ENCODE data around the gene NCF2.

NCF2 gene

DNA sequence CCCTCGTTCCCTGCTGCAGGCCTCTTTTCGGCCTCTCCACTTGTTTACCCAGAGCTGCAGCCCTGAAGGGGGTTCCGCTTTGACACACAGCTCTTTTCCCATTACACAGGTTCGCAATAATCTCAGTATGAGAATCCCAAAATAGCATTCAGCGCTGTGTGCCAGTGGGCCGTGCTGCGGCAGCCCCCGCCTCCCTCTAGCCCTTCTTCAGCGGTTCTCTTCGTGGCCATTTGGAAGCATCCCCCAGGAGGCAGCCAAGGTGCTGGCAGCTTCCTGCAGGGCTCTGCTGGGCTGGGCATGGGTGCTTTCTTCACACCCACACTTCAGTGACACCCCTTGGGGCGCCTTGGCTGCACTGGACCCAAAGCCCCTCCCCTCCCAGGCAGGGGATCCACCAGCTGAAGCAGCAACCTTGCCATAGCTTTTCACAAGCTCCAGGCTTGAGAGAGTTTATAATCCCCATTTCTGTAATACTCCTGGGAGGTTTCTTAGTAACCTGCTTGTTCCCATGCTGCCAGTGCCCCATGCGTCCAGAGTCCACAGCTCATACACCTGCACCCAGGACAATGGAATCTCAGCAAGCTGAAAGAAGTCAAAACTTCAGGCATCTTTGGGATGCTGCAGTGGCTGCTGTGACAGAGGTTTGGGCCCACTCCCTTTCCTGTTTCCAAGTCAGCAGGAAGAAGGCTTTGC lies 8.1 kb downstream of the NCF2 start:
- DNase-seq, result no peak

DNA sequence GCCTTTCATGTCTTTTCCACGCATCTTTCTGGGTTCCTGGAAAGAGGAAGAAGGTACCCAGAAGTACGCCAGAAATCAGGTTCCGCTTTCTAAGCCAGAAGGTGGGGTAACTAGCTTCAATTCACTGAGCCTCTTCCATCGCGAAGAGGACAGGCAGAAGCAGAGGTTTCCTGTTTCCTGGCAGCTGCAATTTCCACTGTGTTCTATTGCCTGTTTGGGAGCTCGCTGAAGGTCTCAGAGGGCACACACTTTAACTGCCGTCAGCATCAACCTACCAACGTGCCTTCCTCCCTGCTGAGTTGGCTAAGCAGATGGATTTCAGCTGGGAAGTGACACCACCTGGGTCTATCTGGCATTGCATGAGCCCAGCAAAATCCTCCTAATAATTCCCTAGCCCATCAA lies 10.0 kb downstream of the NCF2 start:
- DNase-seq, result peak; percentile 26

DNA sequence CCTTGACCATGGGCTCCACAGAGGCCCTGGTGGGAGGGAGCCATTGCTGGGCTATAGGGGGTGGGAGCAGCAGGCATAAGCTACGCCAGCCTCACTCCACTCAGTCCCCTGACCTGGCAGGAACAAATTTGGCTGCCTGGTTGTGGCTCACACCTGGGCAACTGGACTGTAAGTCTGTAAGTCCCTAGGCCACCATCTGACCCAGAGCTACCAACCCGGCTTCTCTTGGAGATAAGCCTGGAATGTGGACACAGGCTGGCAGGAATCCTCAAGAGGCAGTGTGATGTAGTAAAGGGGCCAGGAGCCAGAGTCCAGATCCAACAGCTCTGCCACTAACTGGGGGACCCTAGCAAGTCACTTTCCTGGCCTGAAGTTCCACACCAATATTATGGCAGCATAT lies 11.4 kb downstream of the NCF2 start:
- no peak for DNase-seq

GRCh38 chr1:183577897-183578465 lies 12.3 kb downstream of the NCF2 start:
- DNase-seq, result no peak

DNA sequence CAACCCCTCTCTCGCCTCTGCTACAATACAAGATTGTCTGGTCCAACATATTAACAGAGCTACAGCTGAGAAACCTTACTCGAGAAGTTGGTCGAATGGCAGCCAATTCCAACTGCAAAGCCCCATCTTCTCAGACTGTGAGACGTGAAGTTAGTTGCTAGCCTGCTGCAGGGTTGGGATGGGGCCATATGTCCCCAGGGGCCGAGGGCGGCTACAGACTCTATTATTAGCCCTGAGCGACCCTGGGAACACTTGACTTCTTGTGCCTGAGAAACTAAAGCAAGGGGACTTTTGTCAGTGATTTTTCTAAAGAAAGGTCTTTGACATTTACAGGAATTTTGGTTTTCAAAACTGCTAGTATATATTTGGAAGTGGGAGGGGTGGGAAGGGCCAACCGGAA lies 13.7 kb downstream of the NCF2 start:
- no peak for DNase-seq

DNA sequence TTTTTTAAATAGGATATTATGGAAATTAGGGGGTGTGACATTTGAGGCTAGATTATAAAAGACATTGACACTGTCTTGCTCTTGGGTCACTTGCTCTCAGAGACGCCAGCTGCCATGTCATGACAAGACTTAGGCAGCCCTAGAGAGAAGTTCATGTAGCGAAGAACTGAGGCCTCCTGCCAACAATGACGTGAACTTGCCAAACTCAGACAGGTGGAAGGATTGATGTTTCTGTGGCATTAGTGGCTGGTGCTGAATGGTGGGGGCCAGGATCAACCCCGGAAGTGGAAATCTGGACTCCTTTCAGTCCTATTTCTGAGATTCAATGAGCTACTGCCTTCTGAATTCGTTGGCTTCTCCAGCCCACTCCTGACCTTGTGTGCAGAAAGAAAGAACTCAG lies 14.7 kb downstream of the NCF2 start:
- DNase-seq, result no peak

DNA sequence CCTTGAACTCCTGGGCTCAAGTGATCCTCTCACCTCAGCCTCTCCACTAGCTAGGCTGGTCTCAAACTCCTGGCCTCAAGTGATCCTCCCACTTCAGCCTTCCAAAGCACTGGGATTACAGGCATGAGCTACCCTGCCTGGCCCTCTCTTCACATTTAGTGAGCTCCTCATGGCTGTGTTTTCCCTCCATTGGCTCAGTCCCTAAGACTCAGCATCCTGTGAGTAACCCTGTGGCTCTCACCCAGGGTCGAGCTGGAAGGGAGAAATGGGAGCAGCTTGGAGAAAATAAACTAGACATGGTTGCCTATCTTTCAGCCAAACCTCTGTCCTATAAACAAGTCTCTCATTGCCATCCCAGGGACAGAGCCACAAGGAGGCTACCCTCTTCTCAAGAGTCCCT lies 17.5 kb downstream of the NCF2 start:
- no peak for DNase-seq

DNA sequence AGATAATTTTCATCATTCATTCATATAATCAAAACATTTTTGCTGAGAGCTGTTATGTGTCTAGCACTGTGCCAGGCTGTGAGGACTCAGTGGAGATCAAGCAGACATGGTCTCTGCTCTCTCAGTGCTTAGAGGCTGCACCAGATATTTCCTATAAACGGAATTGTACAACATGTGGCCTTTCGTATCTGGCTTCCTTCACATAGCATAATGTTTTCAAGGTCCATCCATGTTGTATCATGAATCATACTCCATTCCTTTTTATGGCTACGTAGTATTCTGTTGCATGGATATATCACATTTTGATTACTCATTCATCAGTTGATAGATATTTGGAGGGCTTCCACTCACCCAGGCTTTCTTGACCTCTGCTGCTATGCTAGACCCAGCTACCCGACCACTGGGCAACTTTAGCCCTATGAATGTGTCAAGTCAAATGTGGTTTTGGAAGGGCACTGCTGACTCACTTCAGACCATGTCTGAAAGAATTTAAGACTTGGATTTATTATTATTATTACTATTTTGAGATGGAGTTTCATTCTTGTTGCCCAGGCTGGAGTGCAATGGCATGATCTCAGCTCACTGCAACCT lies 18.5 kb downstream of the NCF2 start:
- DNase-seq, result no peak

DNA sequence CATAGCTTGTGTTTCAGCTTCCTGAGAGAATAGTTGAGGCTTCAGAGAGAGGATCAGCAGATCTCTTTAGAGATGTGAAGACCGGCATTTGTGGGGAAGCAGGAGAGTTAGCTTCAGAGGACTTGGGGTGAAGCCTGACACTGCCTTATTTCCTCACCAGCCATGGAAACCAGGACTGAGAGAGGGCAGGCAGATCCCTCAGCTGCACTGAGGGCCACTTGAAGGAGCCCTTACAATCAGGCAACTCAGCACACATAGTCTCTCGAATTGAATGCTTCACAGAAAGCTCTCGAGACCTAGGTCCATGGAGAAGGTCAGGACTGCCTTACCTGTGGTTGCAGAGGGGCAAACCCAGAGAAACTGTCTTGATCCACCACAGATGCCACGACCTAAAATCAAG lies 19.8 kb downstream of the NCF2 start:
- DNase-seq, result no peak

- DNase-seq, result no peak
Measured at GRCh38 chr1:183569801-183570200, 20.5 kb downstream of the NCF2 start.

DNA sequence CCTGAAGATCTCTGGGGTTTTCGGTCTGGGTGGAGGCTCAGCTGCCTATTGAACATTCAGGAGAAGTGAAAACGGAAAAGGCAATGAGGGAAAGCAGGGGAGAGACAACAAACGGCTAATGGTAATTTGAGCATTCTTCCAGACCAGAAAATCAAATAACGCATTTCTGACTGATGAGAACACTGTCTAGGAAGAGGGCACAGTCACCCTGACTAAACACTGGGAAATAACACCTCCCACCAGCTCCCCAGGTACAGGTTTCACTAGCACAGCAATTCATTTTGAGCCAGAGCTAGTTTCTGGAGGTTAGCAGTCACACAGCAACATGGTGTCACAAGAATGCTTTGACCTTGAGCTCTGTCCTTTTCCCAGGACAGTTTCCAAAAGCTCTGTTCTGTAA lies 21.1 kb downstream of the NCF2 start:
- no peak for DNase-seq

- DNase-seq, result no peak
Measured at GRCh38 chr1:183568176-183569021, 21.9 kb downstream of the NCF2 start.

DNA sequence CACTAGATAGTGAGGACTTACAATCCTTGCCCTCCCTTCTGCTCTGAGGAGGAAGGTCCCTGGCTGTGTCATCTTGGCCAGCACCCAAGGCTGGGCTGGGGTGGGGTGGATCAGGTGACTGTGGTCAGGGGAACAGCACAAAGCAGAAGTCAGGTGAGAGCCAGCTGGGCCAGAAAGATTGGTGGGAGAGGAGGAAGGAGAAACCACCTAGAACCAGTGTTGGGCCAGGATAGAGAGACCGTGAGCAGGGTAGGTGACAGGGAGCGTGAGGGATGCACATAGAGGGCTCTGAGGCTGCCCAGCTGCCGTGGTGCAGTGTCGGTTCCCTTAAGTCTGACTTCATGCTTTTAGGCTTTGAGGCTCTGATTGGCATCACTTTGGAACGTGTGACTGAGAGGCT lies 22.7 kb downstream of the NCF2 start:
- DNase-seq, result no peak

DNA sequence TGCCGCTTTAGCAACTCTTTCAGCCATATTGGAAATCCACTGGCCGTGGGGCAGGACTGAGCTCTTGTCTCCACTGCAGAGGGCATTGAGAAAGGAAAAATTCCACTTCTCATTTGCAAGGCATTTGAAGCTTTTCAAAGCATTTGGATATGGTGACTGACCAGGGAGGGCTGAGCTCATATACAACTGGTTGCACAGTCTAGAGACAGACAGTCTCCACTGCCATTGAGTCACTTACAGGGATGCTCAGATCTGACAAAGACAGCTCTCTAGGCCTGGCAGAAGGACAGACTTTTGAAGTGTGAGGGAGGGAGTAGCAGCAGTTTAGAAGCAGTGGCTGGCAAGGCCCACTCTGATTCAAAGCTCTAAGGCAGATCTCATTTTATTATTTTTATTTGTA lies 24.2 kb downstream of the NCF2 start:
- no peak for DNase-seq

- DNase-seq, result no peak
Measured at GRCh38 chr1:183565261-183565660, 25.0 kb downstream of the NCF2 start.

- no peak for DNase-seq
Measured at GRCh38 chr1:183562701-183563100, 27.6 kb downstream of the NCF2 start.

DNA sequence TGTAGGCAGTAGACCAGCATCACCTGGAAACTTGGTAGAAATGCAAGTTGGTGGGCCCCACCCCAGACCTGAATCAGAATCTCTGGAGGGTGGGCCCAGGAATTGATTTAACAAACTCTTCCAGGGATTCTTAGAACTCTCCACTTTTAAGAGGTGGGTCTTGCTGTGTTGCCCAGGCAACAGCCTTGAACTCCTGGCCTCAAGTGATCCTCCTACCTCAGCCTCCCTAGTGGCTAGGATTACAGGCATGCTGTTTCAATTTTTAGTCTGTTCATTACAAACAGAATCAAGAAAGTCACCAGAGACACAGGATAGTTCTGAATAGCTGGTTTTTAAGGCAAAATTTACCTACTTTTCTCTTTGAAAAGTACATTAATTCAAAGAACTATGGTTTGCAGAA lies 31.2 kb downstream of the NCF2 start:
- no peak for DNase-seq

- DNase-seq, result no peak
Measured at GRCh38 chr1:183554577-183554976, 35.7 kb downstream of the NCF2 start.

DNA sequence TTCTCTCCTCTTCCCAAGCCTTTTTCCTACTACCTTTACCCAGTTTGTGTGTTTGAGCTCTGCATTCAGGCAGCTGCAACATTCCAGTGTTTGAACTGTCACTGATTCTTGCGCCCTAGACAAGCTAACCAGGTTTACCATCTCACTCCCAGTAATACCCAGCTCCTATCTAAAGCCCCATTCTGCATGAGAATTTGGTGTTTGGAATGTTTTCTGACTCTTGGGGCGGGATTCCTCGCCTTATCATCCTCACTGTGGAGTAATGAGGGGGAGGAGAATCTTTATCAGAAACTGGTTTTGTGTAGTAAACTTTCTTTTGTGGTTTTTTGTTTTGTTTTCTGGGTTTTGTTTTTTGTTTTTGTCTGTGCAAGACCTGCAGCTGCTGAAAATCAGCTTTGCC lies 36.5 kb downstream of the NCF2 start:
- DNase-seq, result no peak

GRCh38 chr1:183553331-183553730 lies 36.9 kb downstream of the NCF2 start:
- no peak for DNase-seq

DNA sequence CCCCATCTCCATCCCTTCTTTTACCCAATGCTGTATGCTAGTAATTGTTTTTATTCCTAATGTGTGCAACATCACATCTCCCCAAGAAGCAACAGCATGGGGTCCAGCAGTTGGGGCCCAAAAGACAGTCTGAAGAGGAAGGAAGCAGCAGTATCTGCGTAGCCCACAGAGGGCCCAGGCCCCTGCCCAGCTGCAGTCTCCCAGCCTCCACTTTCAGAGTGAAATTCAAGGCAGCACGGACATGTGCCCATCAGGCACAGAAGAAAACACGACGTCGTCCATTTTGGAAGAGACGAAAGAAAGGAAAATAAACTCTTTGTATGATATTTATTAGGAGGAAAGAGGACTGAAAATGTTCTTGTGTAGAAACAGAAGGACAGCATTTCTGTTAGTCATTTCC lies 37.4 kb downstream of the NCF2 start:
- DNase-seq, result no peak

GRCh38 chr1:183552441-183552840 lies 37.8 kb downstream of the NCF2 start:
- DNase-seq, result no peak

- DNase-seq, result no peak
Measured at GRCh38 chr1:183551924-183552323, 38.3 kb downstream of the NCF2 start.

DNA sequence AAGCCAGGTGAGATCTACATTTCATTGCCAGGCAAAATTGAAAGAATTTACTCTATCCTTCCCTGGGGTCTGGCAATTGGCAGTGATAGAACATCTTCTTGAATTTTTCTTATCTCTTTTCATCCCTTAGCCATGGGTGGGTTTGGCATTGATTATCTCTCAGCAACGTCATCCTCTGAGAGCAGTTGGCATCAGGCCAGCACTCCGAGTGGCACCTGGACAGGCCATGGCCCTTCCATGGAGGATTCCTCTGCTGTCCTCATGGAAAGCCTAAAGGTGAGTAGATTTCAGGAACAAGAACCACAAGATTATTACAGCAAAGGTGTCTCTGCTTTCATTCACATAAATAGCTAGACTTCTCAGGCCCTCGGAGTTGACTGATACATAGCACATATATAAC lies 39.3 kb downstream of the NCF2 start:
- no peak for DNase-seq
